ENCODE data around the gene DENND10.
"Not testable (repeated sequence)": the region's sequence is repeated elsewhere in the genome, so short reads cannot be mapped to it uniquely, and the experiment has no call there.

DENND10 gene

DNA sequence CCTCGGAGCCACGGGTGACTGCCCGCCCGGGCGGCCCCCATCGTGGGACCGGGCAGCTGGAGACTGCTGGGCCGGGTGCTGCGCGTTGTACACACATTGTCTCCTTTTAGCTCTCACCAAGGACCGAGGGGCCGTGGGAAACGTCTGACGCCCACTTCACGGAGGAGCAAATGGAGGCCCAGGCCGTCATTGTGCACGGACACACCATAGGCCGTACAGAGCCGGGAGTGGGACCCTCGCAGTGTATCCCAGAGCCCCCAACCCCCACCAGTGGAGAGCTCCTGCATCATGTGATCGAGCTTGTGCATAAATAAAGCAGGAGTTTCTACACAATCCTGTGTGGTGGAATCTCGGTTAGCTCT, 722 bp downstream of the DENND10 start:
- H3K4me3 ChIP-seq (ENCODE audit: low read length), result peak overlapping the region; percentile 71
- H3F3A ChIP-seq (ENCODE audit: control insufficient read depth, insufficient read depth), result peaks cover 9% of the 10 kb centered on the region; the same call in 1 of the 2 replicates
- H3K9me2 ChIP-seq (replicated peaks; ENCODE audit: control insufficient read depth, low read length), result no peaks in the 10 kb centered on the region
- H3K4me1 ChIP-seq (ENCODE audit: control insufficient read depth, low read length), result peaks cover 44% of the 10 kb centered on the region
- no peaks in the 10 kb centered on the region for H4K20me1 ChIP-seq (ENCODE audit: control insufficient read depth, insufficient read depth, low read depth, low read length)
- H3K27ac ChIP-seq (ENCODE audit: low read depth, low read length), result no peak overlapping the region
- no peaks in the 10 kb centered on the region for H3K9me3 ChIP-seq (ENCODE audit: control insufficient read depth, insufficient read depth, low read length)
- peaks cover 16% of the 10 kb centered on the region for H3K79me2 ChIP-seq (ENCODE audit: control insufficient read depth, low read length)
- TF ChIP-seq CTCF (IDR thresholded peaks at IDR 0.05; ENCODE audit: low read depth, low read length, poor library complexity, severe bottlenecking) (no peak), EZH2phosphoT487 (IDR thresholded peaks at IDR 0.05; ENCODE audit: borderline replicate concordance, low read length) (no peak)
- H3K4me2 ChIP-seq (ENCODE audit: low read length), result peak overlapping the region; percentile 71
- no peaks in the 10 kb centered on the region for H3K27me3 ChIP-seq (ENCODE audit: control insufficient read depth, low read length)
- peaks cover 4% of the 10 kb centered on the region for H3K36me3 ChIP-seq (ENCODE audit: control insufficient read depth, low read length)

DNA sequence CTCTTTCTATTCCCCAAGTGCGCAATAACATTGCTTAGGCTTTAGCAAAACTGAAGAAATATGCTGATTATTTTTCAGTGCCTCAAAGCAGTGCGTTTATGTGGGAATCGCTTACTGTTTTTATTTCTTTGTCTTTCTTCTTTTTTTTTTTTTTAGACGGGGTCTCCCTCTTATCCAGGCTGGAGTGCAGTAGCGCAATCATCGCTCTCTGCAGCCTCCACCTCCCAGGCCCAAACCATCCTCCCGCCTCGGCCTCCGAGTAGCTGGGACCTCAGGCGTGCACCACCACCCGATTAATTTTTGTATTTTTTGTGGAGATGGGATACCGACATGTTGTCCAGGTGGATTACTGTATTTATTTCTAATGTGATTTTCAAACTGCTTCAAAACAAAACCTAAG, 1.2 kb downstream of the DENND10 start:
- Histone ChIP-seq H4K20me1 (ENCODE audit: control insufficient read depth, insufficient read depth, low read depth, low read length) (no peaks in the 10 kb centered on the region), H3K27me3 (ENCODE audit: control insufficient read depth, low read length) (no peaks in the 10 kb centered on the region), H3K4me3 (ENCODE audit: low read length) (peak overlapping the region; percentile 71), H3K9me2 (replicated peaks; ENCODE audit: control insufficient read depth, low read length) (no peaks in the 10 kb centered on the region), H3K9me3 (ENCODE audit: control insufficient read depth, insufficient read depth, low read length) (no peaks in the 10 kb centered on the region), H3K4me1 (ENCODE audit: control insufficient read depth, low read length) (peaks cover 44% of the 10 kb centered on the region), H3K27ac (ENCODE audit: low read depth, low read length) (no peak overlapping the region), H3K36me3 (ENCODE audit: control insufficient read depth, low read length) (peaks cover 8% of the 10 kb centered on the region), H3K79me2 (ENCODE audit: control insufficient read depth, low read length) (peaks cover 16% of the 10 kb centered on the region), H3K4me2 (ENCODE audit: low read length) (peak overlapping the region; percentile 71), H3F3A (ENCODE audit: control insufficient read depth, insufficient read depth) (peaks cover 9% of the 10 kb centered on the region; the same call in 1 of the 2 replicates)
- TF ChIP-seq EZH2phosphoT487 (IDR thresholded peaks at IDR 0.05; ENCODE audit: borderline replicate concordance, low read length), result no peak
- TF ChIP-seq CTCF (IDR thresholded peaks at IDR 0.05; ENCODE audit: low read depth, low read length, poor library complexity, severe bottlenecking), result no peak

DNA sequence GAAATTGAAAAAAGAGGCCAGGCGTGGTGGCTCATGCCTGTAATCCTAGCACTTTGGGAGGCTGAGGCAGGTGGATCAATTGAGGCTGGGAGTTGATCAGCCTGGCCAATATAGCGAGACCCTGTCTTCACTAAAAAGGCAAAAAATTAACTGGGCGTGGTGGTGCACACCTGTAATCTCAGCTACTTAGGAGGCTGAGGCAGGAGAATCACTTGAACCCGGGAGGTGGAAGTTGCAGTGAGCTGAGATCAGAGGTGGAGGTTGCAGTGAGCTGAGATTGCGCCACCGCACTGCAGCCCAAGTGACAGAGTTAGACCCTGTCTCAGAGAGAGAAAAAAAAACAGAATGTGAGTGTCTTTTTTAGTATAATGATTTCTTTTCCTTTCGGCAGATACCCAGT, 2.0 kb downstream of the DENND10 start:
- Histone ChIP-seq H3K4me1 (ENCODE audit: control insufficient read depth, low read length) (peaks cover 38% of the 10 kb centered on the region), H3K79me2 (ENCODE audit: control insufficient read depth, low read length) (peaks cover 16% of the 10 kb centered on the region), H3K4me2 (ENCODE audit: low read length) (peak overlapping the region; percentile 71; the same call in 1 of the 2 replicates)
- not testable (repeated sequence) for H3F3A ChIP-seq (ENCODE audit: control insufficient read depth, insufficient read depth); H4K20me1 ChIP-seq (ENCODE audit: control insufficient read depth, insufficient read depth, low read depth, low read length); H3K9me2 ChIP-seq (replicated peaks; ENCODE audit: control insufficient read depth, low read length); H3K27me3 ChIP-seq (ENCODE audit: control insufficient read depth, low read length); H3K36me3 ChIP-seq (ENCODE audit: control insufficient read depth, low read length); H3K27ac ChIP-seq (ENCODE audit: low read depth, low read length); H3K9me3 ChIP-seq (ENCODE audit: control insufficient read depth, insufficient read depth, low read length); H3K4me3 ChIP-seq (ENCODE audit: low read length)

DNA sequence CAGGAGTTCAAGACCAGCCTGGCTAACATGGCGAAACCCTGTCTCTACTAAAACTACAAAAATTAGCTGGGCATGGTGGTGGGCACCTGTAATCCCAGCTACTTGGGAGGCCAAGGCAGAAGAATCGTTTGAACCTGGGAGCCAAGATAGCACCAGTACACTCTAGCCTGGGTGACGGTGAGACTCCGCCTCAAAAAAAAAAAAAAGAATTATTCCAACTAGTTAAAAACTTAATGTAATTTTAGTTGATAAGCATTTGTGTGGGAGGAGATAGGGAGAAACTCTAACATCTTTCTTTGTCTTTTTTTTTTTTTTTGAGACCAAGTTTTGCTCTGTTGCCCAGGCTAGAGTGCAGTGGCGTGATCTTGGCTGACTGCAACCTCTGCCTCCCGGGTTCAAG, 3.2 kb downstream of the DENND10 start:
- not testable (repeated sequence) for H4K20me1 ChIP-seq (ENCODE audit: control insufficient read depth, insufficient read depth, low read depth, low read length)
- peaks cover 16% of the 10 kb centered on the region for H3K79me2 ChIP-seq (ENCODE audit: control insufficient read depth, low read length)

GRCh38 chr10:119107771-119108170, 3.9 kb downstream of the DENND10 start:
- peaks cover 20% of the 10 kb centered on the region for H3K4me1 ChIP-seq (ENCODE audit: control insufficient read depth, low read length)
- H3K27me3 ChIP-seq (ENCODE audit: control insufficient read depth, low read length); H3K4me2 ChIP-seq (ENCODE audit: low read length); H3K4me3 ChIP-seq (ENCODE audit: low read length); H3K9me3 ChIP-seq (ENCODE audit: control insufficient read depth, insufficient read depth, low read length); H3K9me2 ChIP-seq (replicated peaks; ENCODE audit: control insufficient read depth, low read length); H4K20me1 ChIP-seq (ENCODE audit: control insufficient read depth, insufficient read depth, low read depth, low read length); H3K27ac ChIP-seq (ENCODE audit: low read depth, low read length): not testable (repeated sequence)
- peaks cover 16% of the 10 kb centered on the region for H3K36me3 ChIP-seq (ENCODE audit: control insufficient read depth, low read length)
- peaks cover 16% of the 10 kb centered on the region for H3K79me2 ChIP-seq (ENCODE audit: control insufficient read depth, low read length)
- peaks cover 14% of the 10 kb centered on the region; the same call in 1 of the 2 replicates for H3F3A ChIP-seq (ENCODE audit: control insufficient read depth, insufficient read depth)

More for the DNA sequence above, 3.2 kb downstream of the DENND10 start:
- not testable (repeated sequence) for H3K9me3 ChIP-seq (ENCODE audit: control insufficient read depth, insufficient read depth, low read length); H3K9me2 ChIP-seq (replicated peaks; ENCODE audit: control insufficient read depth, low read length); H3K27me3 ChIP-seq (ENCODE audit: control insufficient read depth, low read length); H3K27ac ChIP-seq (ENCODE audit: low read depth, low read length); H3K4me3 ChIP-seq (ENCODE audit: low read length); H3K4me2 ChIP-seq (ENCODE audit: low read length)
- Histone ChIP-seq H3F3A (ENCODE audit: control insufficient read depth, insufficient read depth) (peaks cover 15% of the 10 kb centered on the region; the same call in 1 of the 2 replicates), H3K4me1 (ENCODE audit: control insufficient read depth, low read length) (peaks cover 26% of the 10 kb centered on the region), H3K36me3 (ENCODE audit: control insufficient read depth, low read length) (peaks cover 15% of the 10 kb centered on the region)
